OCI-LY3 (cell line): Measurements from ENCODE around the gene FUT8.

Source experiments
- H2AFZ ChIP-seq: fragments of 200-600, 300-600 bp; shearing (Covaris generic); 2 replicates; pipeline ENCODE4 v1.6.0; 2014; ENCODE audit warnings: antibody characterized with exemption, low read depth, low read length
- H3K27ac ChIP-seq: fragments of 200-600, 300-600 bp; sonication (generic); 2 replicates; pipeline ENCODE4 v1.5.1; 2014; ENCODE audit warnings: mild to moderate bottlenecking, low read length, moderate library complexity, mixed read lengths
- H3K27me3 ChIP-seq: fragments of 200-600, 300-600 bp; sonication (generic); 2 replicates; pipeline ENCODE4 v1.6.1; 2014; ENCODE audit warnings: low read depth, low read length, mixed read lengths
- H3K36me3 ChIP-seq: fragments of 200-600, 300-600 bp; sonication (generic); replicated peaks from 2 replicates; pipeline ENCODE3; 2014; ENCODE audit warnings: low read depth, low read length, mixed read lengths
- H3K4me1 ChIP-seq: fragments of 300-600, 200-600 bp; sonication (generic); 2 replicates; pipeline ENCODE4 v1.6.1; 2014; ENCODE audit warnings: low read length, mixed read lengths
- H3K4me2 ChIP-seq: fragments of 200-600, 300-600 bp; sonication (generic); 2 replicates; pipeline ENCODE4 v1.6.1; 2014; ENCODE audit warnings: low read length, mixed read lengths
- H3K4me3 ChIP-seq: fragments of 300-600, 200-600 bp; sonication (generic); 2 replicates; pipeline ENCODE4 v1.5.1; 2014; ENCODE audit warnings: antibody characterized with exemption, mild to moderate bottlenecking, low read length, moderate library complexity
- H3K79me2 ChIP-seq: fragments of 300-600, 200-600 bp; shearing (Covaris generic); 2 replicates; pipeline ENCODE4 v1.6.1; 2014; ENCODE audit warnings: mild to moderate bottlenecking, low read length, mixed read lengths
- H3K9ac ChIP-seq: fragments of 300-600, 200-600 bp; shearing (Covaris generic); 2 replicates; pipeline ENCODE4 v1.6.0; 2014; ENCODE audit warnings: mild to moderate bottlenecking, low read length, moderate library complexity
- H3K9me3 ChIP-seq: fragments of 200-600, 300-600 bp; shearing (Covaris generic); 2 replicates; pipeline ENCODE4 v1.6.1; 2014; ENCODE audit warnings: low read length, mixed read lengths; ENCODE audit not compliant: insufficient read depth
- H4K20me1 ChIP-seq: fragments of 200-600, 300-600 bp; sonication (generic); 2 replicates; pipeline ENCODE4 v1.6.1; 2016; ENCODE audit warnings: low read length, mixed read lengths; ENCODE audit not compliant: insufficient read depth
- EZH2phosphoT487 ChIP-seq: fragments of 200-600 bp; shearing (Covaris generic); IDR thresholded peaks from 2 replicates; pipeline ENCODE4 v1.6.1; 2018; ENCODE audit warnings: antibody characterized with exemption, mixed run types, low read depth
- TF ChIP-seq, protein P1 (sequence below): fragments of 200-600, 300-600 bp; sonication (generic); IDR thresholded peaks from 2 replicates; pipeline ENCODE4 v1.5.1; 2014; ENCODE audit warnings: antibody characterized with exemption, low read length, low read depth

The FUT8 gene

DNA sequence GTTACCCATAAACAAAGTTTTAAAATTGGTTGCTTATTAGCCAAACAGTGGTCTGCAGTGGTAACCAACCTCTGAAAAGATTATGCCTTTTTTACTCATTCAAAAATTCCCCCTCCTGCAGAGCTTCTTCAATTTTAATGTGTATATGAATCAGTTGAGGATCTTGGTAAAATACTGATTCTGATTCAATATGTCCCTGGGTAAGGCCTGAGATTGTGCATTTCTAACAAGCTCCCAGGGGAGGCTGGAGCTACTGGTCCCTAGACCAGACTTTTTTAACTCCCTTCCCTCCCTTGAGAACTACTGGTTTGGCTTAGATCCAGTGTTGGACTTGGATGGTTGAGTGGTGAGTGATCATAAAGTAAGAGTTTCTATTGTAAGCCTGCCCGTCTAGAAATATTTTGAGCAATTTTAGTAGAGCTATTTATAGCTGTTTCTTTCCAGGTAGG, 90.2 kb downstream of the FUT8 start:
- H3K27me3 ChIP-seq = no peaks in the 10 kb centered on the region
- H3K9me3 ChIP-seq = no peaks in the 10 kb centered on the region
- no peak overlapping the region; the same call in 1 of the 2 replicates for H3K9ac ChIP-seq
- H3K36me3 ChIP-seq = no peaks in the 10 kb centered on the region
- no peaks in the 10 kb centered on the region for H4K20me1 ChIP-seq
- H3K4me1 ChIP-seq = peaks cover 54% of the 10 kb centered on the region
- no peaks in the 10 kb centered on the region for H3K79me2 ChIP-seq
- peak overlapping the region; percentile 58 for H3K4me2 ChIP-seq
- no peak overlapping the region for H2AFZ ChIP-seq
- TF ChIP-seq EZH2phosphoT487 = no peak
- TF ChIP-seq, protein P1, sequence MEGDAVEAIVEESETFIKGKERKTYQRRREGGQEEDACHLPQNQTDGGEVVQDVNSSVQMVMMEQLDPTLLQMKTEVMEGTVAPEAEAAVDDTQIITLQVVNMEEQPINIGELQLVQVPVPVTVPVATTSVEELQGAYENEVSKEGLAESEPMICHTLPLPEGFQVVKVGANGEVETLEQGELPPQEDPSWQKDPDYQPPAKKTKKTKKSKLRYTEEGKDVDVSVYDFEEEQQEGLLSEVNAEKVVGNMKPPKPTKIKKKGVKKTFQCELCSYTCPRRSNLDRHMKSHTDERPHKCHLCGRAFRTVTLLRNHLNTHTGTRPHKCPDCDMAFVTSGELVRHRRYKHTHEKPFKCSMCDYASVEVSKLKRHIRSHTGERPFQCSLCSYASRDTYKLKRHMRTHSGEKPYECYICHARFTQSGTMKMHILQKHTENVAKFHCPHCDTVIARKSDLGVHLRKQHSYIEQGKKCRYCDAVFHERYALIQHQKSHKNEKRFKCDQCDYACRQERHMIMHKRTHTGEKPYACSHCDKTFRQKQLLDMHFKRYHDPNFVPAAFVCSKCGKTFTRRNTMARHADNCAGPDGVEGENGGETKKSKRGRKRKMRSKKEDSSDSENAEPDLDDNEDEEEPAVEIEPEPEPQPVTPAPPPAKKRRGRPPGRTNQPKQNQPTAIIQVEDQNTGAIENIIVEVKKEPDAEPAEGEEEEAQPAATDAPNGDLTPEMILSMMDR = no peak
- H3K27ac ChIP-seq = peak overlapping the region; percentile 49
- H3K4me3 ChIP-seq = peak overlapping the region; percentile 9

DNA sequence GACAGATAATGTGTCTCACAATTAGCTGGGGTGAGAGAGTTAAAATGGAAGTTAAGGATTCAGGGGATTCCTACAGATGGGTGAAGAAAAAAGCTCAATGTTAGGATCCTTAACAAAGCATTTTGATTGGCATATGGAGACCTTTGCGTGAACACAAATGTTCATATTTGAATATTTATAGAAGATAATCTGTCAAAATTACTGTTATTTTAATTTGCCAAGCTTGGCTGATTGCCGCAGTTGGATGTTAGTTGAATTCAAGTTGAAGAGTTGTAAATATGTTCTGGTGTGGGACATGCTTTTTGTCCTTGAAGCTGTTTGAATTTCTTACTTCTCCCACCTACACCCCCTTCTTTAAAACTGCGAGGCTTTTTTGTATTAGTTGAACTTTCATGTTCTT, 91.2 kb downstream of the FUT8 start:
- Histone ChIP-seq H3K27ac (no peak overlapping the region), H2AFZ (no peak overlapping the region), H3K9me3 (no peaks in the 10 kb centered on the region), H3K4me2 (peak overlapping the region; percentile 58; the same call in 1 of the 2 replicates), H3K4me3 (no peak overlapping the region), H3K27me3 (no peaks in the 10 kb centered on the region), H4K20me1 (no peaks in the 10 kb centered on the region), H3K4me1 (peaks cover 54% of the 10 kb centered on the region), H3K36me3 (no peaks in the 10 kb centered on the region), H3K79me2 (no peaks in the 10 kb centered on the region), H3K9ac (no peak overlapping the region)
- TF ChIP-seq, protein P1 = no peak
- TF ChIP-seq EZH2phosphoT487 = no peak

DNA sequence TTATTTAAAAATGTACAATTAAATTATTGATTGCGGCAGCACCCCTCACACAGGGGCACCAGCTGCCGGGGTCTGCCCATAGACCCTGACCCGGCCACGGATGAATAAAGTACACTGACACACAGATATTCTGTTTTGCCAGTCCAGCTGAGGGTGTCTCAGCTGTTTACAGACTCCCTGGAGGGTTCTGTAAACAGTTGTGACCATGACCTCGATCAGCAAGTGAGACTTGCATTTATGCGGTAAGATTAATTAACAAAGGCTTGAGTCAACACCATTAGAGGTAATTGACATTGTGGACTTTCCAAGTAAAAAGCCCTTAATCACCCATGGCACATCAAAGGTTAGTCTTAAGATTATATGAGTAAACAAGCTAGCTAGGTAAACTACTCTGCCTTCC, 94.3 kb downstream of the FUT8 start:
- Histone ChIP-seq H3K79me2 (no peaks in the 10 kb centered on the region), H3K4me3 (no peak overlapping the region), H3K27ac (no peak overlapping the region), H4K20me1 (no peaks in the 10 kb centered on the region), H3K9ac (no peak overlapping the region), H2AFZ (no peak overlapping the region), H3K36me3 (no peaks in the 10 kb centered on the region), H3K4me2 (no peak overlapping the region), H3K4me1 (peaks cover 43% of the 10 kb centered on the region), H3K9me3 (no peaks in the 10 kb centered on the region), H3K27me3 (no peaks in the 10 kb centered on the region)
- TF ChIP-seq, protein P1 = no peak
- no peak for TF ChIP-seq EZH2phosphoT487

DNA sequence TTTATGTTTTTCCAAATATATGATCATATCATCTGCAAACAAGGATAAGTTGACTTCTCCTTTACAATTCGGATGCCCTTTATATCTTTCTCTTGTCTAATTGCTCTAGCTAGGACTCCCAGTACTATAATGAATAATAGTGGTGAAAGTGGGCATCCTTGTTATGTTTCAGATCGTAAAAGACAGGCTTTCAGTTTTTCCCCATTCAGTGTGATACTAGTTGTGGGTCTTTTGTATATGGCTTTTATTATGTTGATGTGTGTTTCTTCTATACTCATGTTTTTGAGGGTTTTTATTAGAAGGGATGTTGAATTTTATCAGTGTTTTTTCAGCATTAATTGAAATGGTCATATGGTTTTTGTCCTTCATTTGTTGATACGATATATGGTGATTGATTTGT, 97.3 kb downstream of the FUT8 start:
- Histone ChIP-seq H3K4me2 (no peak overlapping the region), H3K36me3 (no peaks in the 10 kb centered on the region), H3K27ac (no peak overlapping the region), H3K4me3 (no peak overlapping the region), H3K27me3 (no peaks in the 10 kb centered on the region), H3K9me3 (no peaks in the 10 kb centered on the region), H2AFZ (no peak overlapping the region), H3K4me1 (peaks cover 12% of the 10 kb centered on the region), H3K79me2 (no peaks in the 10 kb centered on the region), H3K9ac (no peak overlapping the region), H4K20me1 (no peaks in the 10 kb centered on the region)
- TF ChIP-seq EZH2phosphoT487 = no peak
- TF ChIP-seq, protein P1 = no peak
